Nephron (organoid): ENCODE measurements around the gene RERE.
"Not testable (repeated sequence)": the region's sequence is repeated elsewhere in the genome, so short reads cannot be mapped to it uniquely, and the experiment has no call there.

ENCODE experiments used
- H3K27ac Mint-ChIP-seq, 3 experiments: 2 replicates each; pipeline ENCODE4 v1.8.0; 2020; ENCODE audit warnings: mixed read lengths in 3 of 3, mild to moderate bottlenecking in 2 of 3, moderate library complexity in 1 of 3
- H3K27me3 Mint-ChIP-seq: 2 replicates; pipeline ENCODE4 v1.8.0; 2021; ENCODE audit warnings: low read depth, mild to moderate bottlenecking, moderate library complexity, mixed read lengths
- H3K36me3 Mint-ChIP-seq: 2 replicates; pipeline ENCODE4 v1.8.0; 2020; ENCODE audit warnings: low read depth, mixed read lengths
- H3K4me1 Mint-ChIP-seq: 2 replicates; pipeline ENCODE4 v1.8.0; 2020; ENCODE audit warnings: mixed read lengths
- H3K4me3 Mint-ChIP-seq, 3 experiments: 2 replicates each; pipeline ENCODE4 v1.8.0; 2020; ENCODE audit warnings: mild to moderate bottlenecking in 3 of 3, mixed read lengths in 3 of 3, moderate library complexity in 2 of 3
- H3K9me3 Mint-ChIP-seq: 2 replicates; pipeline ENCODE4 v1.8.0; 2020; ENCODE audit warnings: mixed read lengths
- TF ChIP-seq, protein P1 (sequence below), 3 experiments: fragments of 200-600 bp; sonication (generic); IDR thresholded peaks; one replicate each; pipeline ENCODE4 v1.5.0; 2021; ENCODE audit warnings: antibody characterized with exemption in 3 of 3; ENCODE audit not compliant: unreplicated experiment in 3 of 3

The RERE gene

DNA sequence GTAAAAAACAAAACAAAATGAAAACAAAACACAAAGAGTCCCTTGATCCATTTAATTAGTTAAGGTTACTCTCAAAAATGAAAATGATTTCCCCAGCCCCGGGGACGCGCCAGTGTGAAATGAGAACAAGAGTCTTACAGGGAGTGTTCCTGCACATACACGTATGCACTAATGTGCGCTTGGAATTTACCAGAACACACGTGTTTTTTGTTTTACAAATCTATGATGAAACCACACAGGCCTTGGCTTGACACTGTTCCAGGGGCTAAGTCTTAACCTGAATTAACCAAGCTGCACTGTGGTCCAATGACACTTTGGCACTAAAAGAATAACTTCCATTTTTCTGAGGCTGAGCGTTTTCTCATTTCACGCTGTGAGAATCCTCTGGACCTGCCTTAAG is 435.8 kb downstream of the RERE start:
- Mint-ChIP-seq H3K36me3 (peaks cover 41% of the 10 kb centered on the region), H3K4me1 (peaks cover 72% of the 10 kb centered on the region), H3K4me3 (no peak overlapping the region), H3K27ac (peak overlapping the region; percentile 83 to 92 (median 88)), H3K27me3 (no peaks in the 10 kb centered on the region), H3K9me3 (no peaks in the 10 kb centered on the region)
- TF ChIP-seq, protein P1, sequence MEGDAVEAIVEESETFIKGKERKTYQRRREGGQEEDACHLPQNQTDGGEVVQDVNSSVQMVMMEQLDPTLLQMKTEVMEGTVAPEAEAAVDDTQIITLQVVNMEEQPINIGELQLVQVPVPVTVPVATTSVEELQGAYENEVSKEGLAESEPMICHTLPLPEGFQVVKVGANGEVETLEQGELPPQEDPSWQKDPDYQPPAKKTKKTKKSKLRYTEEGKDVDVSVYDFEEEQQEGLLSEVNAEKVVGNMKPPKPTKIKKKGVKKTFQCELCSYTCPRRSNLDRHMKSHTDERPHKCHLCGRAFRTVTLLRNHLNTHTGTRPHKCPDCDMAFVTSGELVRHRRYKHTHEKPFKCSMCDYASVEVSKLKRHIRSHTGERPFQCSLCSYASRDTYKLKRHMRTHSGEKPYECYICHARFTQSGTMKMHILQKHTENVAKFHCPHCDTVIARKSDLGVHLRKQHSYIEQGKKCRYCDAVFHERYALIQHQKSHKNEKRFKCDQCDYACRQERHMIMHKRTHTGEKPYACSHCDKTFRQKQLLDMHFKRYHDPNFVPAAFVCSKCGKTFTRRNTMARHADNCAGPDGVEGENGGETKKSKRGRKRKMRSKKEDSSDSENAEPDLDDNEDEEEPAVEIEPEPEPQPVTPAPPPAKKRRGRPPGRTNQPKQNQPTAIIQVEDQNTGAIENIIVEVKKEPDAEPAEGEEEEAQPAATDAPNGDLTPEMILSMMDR (IDR thresholded peaks at IDR 0.05; ENCODE audit: unreplicated experiment in 3 of 3): no peak

DNA sequence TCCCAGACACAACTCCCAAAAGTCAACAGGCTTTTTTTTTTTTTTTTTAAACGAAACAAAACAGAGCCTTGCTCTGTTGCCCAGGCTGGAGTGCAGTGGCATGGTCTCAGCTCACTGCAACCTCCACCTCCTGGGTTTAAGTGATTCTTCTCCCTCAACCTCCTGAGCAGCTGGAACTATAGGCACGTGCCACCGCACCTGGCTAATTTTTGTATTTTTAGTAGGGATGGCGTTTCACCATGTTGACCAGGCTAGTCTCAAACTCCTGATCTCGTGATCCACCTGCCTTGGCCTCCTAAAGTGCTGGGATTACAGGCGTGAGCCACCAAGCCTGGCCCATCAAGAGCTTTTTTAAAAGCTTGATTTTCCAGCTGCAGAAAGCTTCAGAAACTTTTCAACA is 437.1 kb downstream of the RERE start:
- H3K4me3 Mint-ChIP-seq, H3K27me3 Mint-ChIP-seq, H3K9me3 Mint-ChIP-seq: not testable (repeated sequence)
- Mint-ChIP-seq H3K27ac (peak overlapping the region; percentile 77 to 95 (median 88)), H3K36me3 (peaks cover 36% of the 10 kb centered on the region), H3K4me1 (peaks cover 73% of the 10 kb centered on the region)

DNA sequence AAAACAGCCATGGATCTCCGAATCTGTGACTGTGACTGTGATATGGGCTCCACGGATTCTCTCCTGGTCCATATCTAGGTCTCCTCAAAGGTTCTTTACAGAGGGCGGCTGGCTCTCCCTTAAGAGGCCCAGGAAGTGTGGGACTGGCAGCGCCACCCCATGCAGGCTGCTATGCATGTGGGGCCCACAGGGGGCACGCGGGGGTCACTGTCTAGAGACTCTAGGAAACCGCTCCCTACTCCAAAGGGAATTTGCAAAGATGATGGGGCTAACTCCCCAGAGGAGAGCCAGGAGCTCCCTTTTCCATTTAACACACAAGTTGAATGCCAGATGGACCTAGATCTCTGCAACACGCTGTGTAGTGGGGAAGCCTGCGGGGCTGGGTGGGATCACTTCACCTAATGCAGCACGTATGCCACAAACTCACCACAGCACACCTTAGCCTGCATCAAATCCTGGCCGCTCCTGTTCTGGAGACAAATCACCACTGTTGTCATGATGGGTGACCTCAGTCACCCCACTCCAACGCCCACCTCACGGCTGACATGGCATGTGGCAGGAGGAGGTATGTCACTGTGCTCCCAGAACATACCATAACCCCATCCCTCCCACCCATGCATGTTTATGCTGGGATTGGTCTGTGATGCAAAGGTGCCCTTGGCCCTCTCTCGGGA is 437.8 kb downstream of the RERE start:
- Mint-ChIP-seq H3K4me3 (no peak overlapping the region), H3K9me3 (no peaks in the 10 kb centered on the region), H3K4me1 (peaks cover 72% of the 10 kb centered on the region), H3K36me3 (peaks cover 39% of the 10 kb centered on the region), H3K27me3 (no peaks in the 10 kb centered on the region), H3K27ac (peak overlapping the region; percentile 94 to 98 (median 95))
- TF ChIP-seq, protein P1 (IDR thresholded peaks at IDR 0.05; ENCODE audit: unreplicated experiment in 3 of 3): no peak

DNA sequence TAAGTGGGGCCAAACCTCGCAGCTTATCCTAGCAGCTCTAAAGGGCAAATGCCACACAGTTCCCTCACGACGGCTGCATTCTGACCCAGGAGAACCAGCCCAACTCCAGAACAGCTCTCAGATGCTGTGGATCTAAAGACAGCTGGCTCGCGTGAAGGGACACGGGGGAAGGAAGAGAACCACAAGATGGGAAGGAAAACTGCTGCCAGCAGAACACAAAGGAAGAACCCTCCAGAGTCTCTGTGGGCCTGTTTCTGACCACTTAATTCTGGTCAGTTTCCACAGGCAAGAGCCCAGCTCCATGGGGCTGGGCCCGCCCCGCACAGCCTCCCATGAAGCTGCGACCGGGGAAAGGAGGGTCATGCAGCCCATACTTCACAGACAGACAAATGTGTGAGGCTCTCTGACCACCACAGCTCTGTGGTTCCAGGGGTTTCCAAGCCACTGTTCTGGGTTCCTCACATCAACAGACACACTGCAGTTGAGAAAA is 438.4 kb downstream of the RERE start:
- H3K4me1 Mint-ChIP-seq: peaks cover 78% of the 10 kb centered on the region
- H3K9me3 Mint-ChIP-seq: no peaks in the 10 kb centered on the region
- no peak overlapping the region for H3K4me3 Mint-ChIP-seq
- peak overlapping the region; percentile 94 to 98 (median 95) for H3K27ac Mint-ChIP-seq
- no peaks in the 10 kb centered on the region for H3K27me3 Mint-ChIP-seq
- H3K36me3 Mint-ChIP-seq: peaks cover 36% of the 10 kb centered on the region
- TF ChIP-seq, protein P1 (IDR thresholded peaks at IDR 0.05; ENCODE audit: unreplicated experiment in 3 of 3): no peak

DNA sequence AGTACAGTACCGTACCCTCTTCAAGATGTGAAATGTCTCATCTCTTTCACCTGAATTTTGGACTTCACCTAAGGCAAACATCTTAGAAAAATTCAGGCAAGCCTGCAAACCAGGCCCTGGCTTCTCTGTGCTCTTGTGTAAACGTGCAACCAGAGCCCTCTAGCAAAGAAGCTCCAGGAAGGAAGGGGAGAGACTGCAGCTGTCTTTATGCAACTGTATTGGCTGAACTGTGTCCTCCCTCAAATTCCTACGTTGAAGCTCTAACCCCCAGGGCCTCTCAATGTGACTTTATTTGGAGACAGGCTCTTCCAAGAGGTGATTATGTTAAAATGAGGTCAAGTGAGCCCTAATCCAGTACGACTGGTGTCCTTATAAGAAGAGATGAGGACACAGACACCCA is 439.3 kb downstream of the RERE start:
- TF ChIP-seq, protein P1 (IDR thresholded peaks at IDR 0.05; ENCODE audit: unreplicated experiment in 3 of 3): no peak
- peak overlapping the region; percentile 94 to 98 (median 95) for H3K27ac Mint-ChIP-seq
- H3K9me3 Mint-ChIP-seq: no peaks in the 10 kb centered on the region
- no peaks in the 10 kb centered on the region for H3K27me3 Mint-ChIP-seq
- H3K4me1 Mint-ChIP-seq: peaks cover 84% of the 10 kb centered on the region
- peak overlapping the region in 2 of 3 experiments; percentile 43 to 51 for H3K4me3 Mint-ChIP-seq
- peaks cover 33% of the 10 kb centered on the region for H3K36me3 Mint-ChIP-seq

DNA sequence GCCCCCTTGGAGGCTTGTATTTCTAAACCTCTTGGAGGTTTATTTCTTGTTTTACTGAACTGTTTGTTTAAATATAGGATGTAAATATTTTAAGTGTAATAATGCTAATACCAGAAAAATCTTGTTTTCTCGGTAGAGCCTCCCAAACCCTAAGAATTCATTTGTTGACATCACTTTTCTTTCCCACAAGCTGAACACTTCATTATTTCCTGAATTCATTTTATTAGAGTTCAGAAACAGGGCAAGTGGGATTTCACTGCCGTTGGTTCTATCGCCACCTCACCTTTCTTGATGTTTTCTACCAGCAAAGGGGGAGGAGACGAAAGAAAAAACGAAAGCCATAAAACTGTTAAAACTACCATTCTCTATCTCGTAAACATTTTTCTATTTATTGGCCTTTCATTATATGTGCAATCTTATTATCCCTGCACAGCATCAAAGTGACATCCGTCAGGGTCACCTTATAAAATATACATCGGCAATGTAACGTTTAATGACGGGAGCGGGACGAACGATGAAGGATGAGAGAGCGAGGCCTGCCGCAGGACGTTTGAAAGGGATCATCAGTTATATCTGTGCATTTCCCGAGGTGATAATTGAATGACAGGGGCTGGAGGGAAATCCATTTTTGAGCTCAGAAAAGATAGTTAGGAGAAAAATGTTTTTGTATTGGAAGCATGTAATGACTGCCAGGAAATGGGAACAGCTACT is 440.0 kb downstream of the RERE start:
- H3K27ac Mint-ChIP-seq: peak overlapping the region; percentile 94 to 98 (median 95)
- H3K9me3 Mint-ChIP-seq: no peaks in the 10 kb centered on the region
- no peak overlapping the region for H3K4me3 Mint-ChIP-seq
- H3K27me3 Mint-ChIP-seq: no peaks in the 10 kb centered on the region
- peaks cover 30% of the 10 kb centered on the region for H3K36me3 Mint-ChIP-seq
- H3K4me1 Mint-ChIP-seq: peaks cover 84% of the 10 kb centered on the region
- TF ChIP-seq, protein P1 (IDR thresholded peaks at IDR 0.05; ENCODE audit: unreplicated experiment in 3 of 3): no peak
